Activated CD8-positive, alpha-beta memory T cell treated with anti-CD3 and anti-CD28 coated beads for 48 hours (primary cell): ENCODE measurements around the gene DPEP2NB.
A peak's percentile ranks its signal among the peaks of the same experiment; 100 is the strongest.
"Not testable (repeated sequence)": the region's sequence is repeated elsewhere in the genome, so short reads cannot be mapped to it uniquely, and the experiment has no call there.

ENCODE experiments used
- DNase-seq, 3 experiments: peaks; one replicate each; pipeline ENCODE4 v3.0.0-alpha.2; 2020; ENCODE audit warnings: low read depth in 2 of 3, low spot score in 2 of 3

Gene DPEP2NB

GRCh38 chr16:67987460-67988160 is 28.1 kb downstream of the DPEP2NB start:
- no peak for DNase-seq

DNA sequence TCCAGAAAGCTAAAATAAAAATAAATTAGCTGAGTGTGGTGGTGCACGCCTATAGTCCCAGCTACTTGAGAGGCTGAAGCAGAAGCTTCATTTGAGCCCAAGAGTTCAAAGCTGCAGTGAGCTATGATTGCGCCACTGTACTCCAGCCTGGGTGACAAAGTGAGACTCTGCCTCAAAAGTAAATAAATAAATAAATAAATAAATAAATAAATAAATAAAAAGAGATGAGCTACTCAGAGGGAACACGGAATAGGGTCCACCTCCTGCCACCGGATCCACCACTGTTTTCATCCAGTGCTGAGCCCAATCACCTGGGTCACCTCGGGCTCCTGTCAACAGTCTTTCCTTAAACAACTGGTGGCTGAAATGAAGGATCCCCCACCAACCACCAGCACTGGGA is 28.8 kb downstream of the DPEP2NB start:
- no peak for DNase-seq

DNA sequence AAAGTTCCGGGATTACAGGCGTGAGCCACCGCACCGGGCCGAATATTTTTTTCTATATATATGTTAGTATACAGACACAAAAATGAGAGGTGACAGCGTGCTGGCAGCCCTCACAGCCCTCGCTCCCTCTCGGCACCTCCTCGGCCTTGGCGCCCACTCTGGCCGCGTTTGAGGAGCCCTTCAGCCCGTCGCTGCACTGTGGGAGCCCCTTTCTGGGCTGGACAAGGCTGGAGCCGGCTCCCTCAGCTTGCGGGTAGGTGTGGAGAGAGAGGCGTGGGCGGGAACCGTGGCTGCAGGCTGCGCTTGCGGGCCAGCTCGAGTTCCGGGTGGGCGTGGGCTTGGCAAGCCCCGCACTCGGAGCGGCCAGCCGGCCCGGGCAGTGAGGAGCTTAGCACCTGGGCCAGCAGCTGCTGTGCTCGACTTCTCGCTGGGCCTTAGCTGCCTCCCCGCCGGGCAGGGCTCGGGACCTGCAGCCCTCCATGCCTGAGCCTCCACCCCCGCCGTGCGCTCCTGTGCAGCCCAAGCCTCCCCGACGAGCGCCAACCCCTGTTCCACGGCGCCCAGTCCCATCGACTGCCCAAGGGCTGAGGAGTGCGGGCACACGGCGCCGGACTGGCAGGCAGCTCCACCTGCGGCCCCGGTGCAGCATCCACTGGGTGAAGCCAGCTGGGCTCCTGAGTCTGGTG is 33.6 kb downstream of the DPEP2NB start:
- no peak for DNase-seq

DNA sequence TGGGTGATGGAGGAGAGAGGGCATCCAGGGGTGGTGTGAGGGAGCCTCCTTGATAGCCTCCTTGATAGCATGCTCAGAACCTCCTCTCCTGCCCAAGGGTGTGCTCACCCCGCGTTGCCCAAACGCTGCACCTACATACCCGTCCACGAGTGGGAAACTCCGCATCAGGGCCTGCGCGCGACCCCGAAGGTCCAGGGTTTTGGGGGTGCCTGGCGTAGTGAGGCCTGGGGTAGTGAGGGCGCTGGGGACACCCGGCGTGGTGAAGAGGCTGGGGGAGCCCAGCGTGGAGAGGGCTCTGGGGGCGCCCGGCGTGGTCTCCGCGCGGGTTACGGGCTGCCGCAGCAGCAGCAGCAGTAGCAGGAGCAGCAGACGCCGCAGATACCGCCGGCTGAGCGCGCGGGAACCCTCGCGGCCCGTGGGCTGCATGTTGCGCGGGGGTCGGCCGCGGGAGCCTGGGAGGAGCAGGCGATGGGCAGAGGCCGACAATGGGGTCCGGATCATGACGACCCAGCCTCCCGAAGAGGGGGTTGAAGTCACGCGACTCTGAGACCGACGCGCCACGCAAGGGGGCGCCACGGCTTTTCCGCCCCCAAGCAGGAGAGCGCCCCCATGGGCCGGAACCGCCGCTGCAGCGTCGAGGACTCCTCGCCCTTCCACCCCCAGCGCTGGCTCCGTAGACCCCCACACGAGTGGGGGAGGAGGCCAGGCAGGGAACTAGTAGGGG is 35.6 kb downstream of the DPEP2NB start, which contains the start of gene DPEP3:
Gene DPEP3 (minus strand): TSS at position 545 of the 724 bp plus-strand sequence. CDS start 119 bp downstream, at position 426.
- no peak for DNase-seq

- no peak for DNase-seq
Observed at GRCh38 chr16:67977469-67978227, 38.1 kb downstream of the DPEP2NB start.

DNA sequence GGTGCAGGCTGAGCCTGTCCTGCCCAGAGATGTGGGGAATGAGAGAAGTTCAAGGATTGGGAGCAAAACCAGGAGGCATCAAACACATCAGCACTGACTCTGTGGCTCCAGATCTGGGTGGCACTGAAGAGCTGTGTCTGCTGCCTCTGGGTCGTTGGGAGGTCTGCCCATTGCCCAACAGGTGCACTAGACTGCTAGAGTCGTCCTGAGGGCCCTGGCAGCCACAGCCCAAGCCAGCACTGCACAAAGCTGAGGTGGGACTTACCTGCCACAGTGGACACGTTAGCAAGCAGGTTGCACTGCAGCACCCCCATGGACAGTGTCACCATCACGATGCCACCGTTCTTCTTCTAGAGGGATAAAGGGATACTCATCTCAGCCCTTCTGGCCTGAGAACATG is 38.7 kb downstream of the DPEP2NB start:
- no peak for DNase-seq

DNA sequence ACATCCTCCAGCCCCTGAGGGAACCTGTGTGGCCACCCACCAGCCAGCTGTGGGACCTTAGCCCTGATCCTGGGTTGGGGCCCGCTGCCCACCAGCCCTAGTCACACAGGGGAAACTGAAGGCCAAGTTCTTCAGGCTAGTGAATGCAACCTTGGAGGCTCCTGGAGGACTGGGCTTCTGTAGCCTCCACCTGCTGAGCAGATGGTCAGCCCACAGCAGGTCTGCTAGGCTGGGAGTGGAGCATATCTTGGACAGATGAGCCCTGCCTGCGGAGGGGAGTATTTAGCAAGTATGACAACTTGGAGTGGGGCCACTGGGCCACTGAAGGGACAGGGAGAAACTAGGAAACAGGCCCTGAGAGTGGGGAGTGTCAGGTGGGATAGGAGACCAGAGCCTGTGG is 39.5 kb downstream of the DPEP2NB start:
- no peak for DNase-seq

DNA sequence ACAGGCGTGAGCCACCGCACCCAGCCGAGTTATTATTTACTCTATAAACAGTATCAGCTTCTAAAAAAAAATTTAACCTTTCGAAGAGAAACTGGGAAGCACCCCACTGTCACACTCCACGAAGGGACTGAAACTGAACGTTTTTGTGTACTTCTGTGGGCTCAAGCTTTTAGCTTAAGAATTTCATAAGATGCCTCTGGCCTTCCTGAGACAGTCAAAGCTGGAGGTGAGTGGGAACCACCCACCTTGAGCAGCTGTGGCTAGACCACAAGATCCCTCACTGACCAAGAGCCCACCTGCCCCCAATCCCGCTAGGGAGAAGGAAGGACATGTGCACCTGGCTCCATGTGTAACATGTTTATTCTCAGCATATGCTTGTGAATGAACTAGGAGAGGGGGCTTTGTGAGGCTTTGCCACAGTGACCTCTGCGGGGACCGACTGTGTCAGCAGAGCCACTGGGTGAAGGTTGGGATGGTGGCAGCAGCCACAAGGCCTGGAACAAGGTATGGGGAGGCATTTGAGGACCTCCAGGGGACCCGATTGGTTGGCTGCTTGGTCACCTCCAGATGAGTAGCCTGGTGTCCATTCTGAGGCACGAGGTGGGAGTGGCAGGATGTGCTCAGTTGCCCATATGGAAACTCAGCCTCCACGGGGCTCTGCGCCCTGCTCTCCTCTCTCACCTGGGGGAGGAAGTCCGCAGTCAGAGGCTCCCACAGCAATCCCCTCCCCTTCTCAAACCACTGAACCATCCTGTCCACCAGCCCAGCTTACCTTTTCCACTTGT is 40.2 kb downstream of the DPEP2NB start:
- DNase-seq = no peak

- DNase-seq = not testable (repeated sequence)
Observed at GRCh38 chr16:67972285-67972684, 43.4 kb downstream of the DPEP2NB start.

GRCh38 chr16:67971111-67971510 is 44.6 kb downstream of the DPEP2NB start:
- DNase-seq = no peak

- no peak for DNase-seq
Observed at GRCh38 chr16:67969254-67970039, 46.3 kb downstream of the DPEP2NB start.

GRCh38 chr16:67968400-67969253 is 47.1 kb downstream of the DPEP2NB start, which contains the start of gene SLC12A4:
Gene SLC12A4 (minus strand): TSS chr16:67968637. CDS start chr16:67968553, 84 bp downstream.
- peak; percentile 81 to 87 (median 87) for DNase-seq

DNA sequence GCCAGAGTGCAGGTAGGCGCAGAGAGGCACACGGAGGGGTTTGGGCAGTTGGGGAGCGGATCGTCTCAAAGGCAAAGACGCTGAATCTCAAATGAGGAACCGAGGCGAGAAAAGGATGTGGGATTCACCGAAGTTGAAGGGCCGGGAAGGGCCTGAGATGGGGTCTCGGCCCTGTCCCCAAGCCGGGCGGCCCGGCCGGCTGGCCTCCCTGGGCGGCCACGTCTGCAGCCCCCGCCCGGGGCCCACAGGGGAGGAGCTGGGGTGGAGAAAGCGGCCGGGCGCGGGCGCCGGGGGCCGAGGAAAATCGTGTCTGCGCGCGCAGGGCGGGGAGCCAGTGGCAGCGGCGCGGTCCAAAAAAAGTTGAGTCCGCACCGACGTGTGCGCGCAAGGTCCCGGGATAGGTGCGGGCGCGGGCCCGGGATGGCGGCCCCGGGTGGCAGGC is 47.7 kb downstream of the DPEP2NB start:
- no peak for DNase-seq

GRCh38 chr16:67967183-67967957 is 48.3 kb downstream of the DPEP2NB start:
- DNase-seq = no peak

DNA sequence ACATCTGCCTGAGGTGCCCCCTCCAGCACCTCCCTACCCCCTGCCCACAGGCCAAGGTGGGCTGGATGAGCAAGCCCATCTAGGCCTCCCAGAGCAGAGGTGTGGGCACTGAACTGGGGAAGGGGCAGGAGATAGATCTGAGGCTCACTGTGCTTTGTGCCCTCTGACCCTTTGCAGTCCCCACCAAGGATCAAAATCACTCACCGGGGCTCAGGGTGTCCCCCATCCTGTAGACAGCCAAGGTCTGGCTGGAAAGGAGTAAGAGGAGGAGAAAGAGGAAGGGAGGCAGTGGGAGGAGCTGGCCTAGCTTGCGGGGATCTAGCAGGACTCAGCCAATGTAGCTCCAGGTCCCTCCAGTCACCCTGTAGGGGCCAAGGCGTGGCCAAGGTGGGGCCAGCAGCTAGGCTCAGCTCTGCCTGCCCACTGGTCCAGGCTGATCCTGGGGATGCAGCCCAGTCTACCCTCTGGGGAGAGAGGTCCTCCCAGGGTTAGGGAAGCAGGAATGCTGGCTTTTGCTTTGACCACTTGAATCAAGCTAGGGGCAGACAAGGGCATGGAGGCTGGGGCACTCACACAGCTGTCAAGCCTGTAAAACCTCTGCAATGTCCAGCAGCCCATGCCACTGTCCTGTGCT is 49.0 kb downstream of the DPEP2NB start:
- DNase-seq = no peak

DNA sequence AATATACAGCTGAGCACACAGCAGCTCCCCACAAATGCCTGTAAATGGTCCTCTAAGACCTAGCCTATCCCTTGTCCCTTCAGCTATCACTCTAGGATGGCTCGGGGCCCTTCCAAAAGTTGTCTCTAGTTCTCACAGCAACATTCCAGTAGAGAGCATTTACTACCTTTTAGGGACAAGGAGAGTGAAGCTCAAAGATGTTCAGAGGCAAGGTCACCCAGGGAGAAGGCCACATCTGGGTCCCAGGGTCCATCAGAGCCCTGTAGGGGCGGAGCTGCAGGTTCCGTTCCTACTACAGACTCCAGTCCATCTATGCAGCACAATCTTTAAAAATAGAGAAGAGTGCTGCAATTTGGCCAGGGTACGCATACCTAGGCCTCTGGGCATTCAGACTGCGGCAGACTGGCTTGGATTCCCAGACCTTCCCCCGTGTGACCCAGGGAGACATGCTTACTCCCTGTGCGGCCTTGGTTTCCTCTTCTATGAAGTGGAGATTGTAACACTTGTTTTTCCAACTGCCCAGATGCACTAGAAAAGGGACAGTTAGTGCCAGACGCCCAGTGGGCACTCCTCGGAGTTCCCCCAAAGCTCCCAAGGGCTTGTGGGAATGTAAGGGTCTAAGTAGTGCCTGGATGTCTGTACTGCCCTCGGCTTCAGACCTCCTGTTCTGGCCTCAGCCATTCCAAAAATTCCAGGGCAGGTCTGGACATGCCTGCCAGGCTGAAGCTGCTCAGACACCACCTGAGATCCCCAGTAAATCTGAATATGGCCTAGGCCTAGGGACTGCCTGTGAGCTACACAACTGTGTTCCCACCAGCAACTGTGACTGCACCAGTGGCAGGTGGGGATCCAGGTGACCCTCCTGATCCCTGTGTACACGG is 49.8 kb downstream of the DPEP2NB start:
- DNase-seq = no peak
